MCF 10A (cell line): ENCODE measurements around the gene PTPRU. TPM values are rescaled to one million over a fixed set of nuclear protein-coding genes. Genes with fewer than 3 reads are reported as not detected.

ENCODE experiments used
- BruUV-seq: library from RNA; stranded (reverse); fragments of 400-500 nt; replicated peaks from 2 replicates; lab custom pipeline; 2021; lab: Mats Ljungman, UMichigan
- CTCF ChIA-PET: fragments of 300-600 bp; sonication (Branson Sonifier 250); formaldehyde crosslinking; extraction: SDS; loops from one replicate; lab custom pipeline; 2021; ENCODE audit warnings: antibody characterized with exemption, inconsistent platforms; lab: Yijun Ruan, JAX
- POLR2A ChIA-PET: fragments of 300-600, 350-650 bp; sonication (Branson Sonifier 250); formaldehyde crosslinking; extraction: SDS; loops from one replicate; lab custom pipeline; 2020; ENCODE audit warnings: antibody characterized with exemption, inconsistent platforms; lab: Yijun Ruan, JAX
- DNase-seq: peaks from one replicate; pipeline ENCODE4 v3.0.0-alpha.2; 2018; ENCODE audit not compliant: unreplicated experiment
- H3K27ac Mint-ChIP-seq: one replicate; pipeline ENCODE4 v1.8.0; 2022; ENCODE audit warnings: mild to moderate bottlenecking, low read depth, mixed read lengths; ENCODE audit not compliant: unreplicated experiment
- H3K27me3 Mint-ChIP-seq: one replicate; pipeline ENCODE4 v1.8.0; 2022; ENCODE audit warnings: mixed read lengths; ENCODE audit not compliant: insufficient read depth, unreplicated experiment
- H3K36me3 Mint-ChIP-seq: one replicate; pipeline ENCODE4 v1.8.0; 2022; ENCODE audit warnings: mild to moderate bottlenecking, moderate library complexity, mixed read lengths; ENCODE audit not compliant: insufficient read depth, unreplicated experiment
- H3K4me1 Mint-ChIP-seq: one replicate; pipeline ENCODE4 v1.8.0; 2022; ENCODE audit warnings: mixed read lengths; ENCODE audit not compliant: insufficient read depth, unreplicated experiment
- H3K4me3 Mint-ChIP-seq: one replicate; pipeline ENCODE4 v1.8.0; 2022; ENCODE audit warnings: mild to moderate bottlenecking, moderate library complexity, mixed read lengths; ENCODE audit not compliant: unreplicated experiment
- H3K9me3 Mint-ChIP-seq: one replicate; pipeline ENCODE4 v1.8.0; 2022; ENCODE audit warnings: mixed read lengths; ENCODE audit not compliant: unreplicated experiment
- CTCF ChIP-seq: fragments of 200-600 bp; IDR thresholded peaks from one replicate; pipeline ENCODE4 v1.8.0; 2022; ENCODE audit warnings: antibody characterized with exemption, mild to moderate bottlenecking; ENCODE audit not compliant: unreplicated experiment
- intact Hi-C: fragments of 100-400 bp; cut with micrococcal nuclease; formaldehyde crosslinking; loops from 2 replicates; pipeline ENCODE4 v1.14.1; 2022
- total RNA-seq: library from RNA; stranded (reverse); gene quantifications from 2 replicates; pipeline ENCODE4 v1.2.3, GENCODE V29; 2022

Gene PTPRU
- total RNA-seq, 1 experiment from 2014 or later, result 24.1 TPM

DNA sequence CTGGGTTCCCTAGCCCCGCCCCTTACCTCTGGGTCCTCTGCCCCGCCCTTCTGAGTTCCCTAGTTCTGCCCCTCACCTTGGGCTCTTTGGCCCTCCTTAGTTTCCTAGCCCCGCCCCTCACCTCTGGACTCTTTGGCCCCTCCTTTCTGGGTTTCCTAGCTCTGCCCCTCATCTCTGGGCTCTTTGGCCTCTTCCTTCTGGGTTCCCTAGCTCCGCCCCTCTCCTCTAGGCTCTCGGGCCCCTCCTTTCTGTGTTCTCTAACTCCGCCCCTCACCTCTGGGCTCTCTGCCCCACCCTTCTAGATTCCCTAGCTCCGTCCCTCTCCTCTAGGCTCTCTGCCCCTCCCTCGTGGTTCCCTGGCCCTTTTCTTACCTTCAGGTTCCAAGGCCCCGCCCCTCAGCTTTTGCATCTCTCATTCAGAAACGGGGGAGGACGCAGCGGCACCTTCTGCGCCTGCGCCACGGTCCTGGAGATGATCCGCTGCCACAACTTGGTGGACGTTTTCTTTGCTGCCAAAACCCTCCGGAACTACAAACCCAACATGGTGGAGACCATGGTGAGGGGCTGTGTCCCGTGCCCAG, 88.5 kb downstream of the PTPRU start:
- no peak overlapping the region for H3K27ac Mint-ChIP-seq
- ChIA-PET POLR2A (no interaction called here), CTCF (no interaction called here)
- intact Hi-C loops, result no loop called here
- BruUV-seq, result no TSS peak
- peak; percentile 21 for DNase-seq
- TF ChIP-seq CTCF, result no peak
- H3K27me3 Mint-ChIP-seq, result no peaks in the 10 kb centered on the region
- H3K9me3 Mint-ChIP-seq, result no peaks in the 10 kb centered on the region
- no peak overlapping the region for H3K4me3 Mint-ChIP-seq
- peaks cover 41% of the 10 kb centered on the region for H3K36me3 Mint-ChIP-seq
- peaks cover 8% of the 10 kb centered on the region for H3K4me1 Mint-ChIP-seq

DNA sequence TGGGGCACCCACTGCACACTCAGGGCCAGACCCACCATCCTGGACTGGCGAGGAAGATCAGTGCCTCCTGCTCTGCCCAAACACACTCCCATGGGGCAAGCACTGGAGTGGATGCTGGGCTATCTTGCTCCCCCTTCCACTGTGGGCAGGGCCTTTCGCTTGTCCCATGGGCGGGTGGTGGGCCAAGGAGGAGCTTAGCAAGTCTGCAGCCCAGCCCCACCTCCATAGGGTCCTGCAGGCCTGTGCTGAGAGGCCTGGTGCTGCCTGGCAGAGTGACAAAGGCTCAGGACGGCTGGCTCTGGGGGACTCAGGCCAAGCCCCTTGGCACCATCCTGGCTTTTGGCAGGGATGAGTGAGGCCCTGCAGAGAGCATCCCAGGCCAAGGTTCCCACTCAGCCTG, 89.4 kb downstream of the PTPRU start:
- no peaks in the 10 kb centered on the region for H3K9me3 Mint-ChIP-seq
- no peaks in the 10 kb centered on the region for H3K27me3 Mint-ChIP-seq
- intact Hi-C loops, result no loop called here
- no peak for DNase-seq
- H3K27ac Mint-ChIP-seq, result no peak overlapping the region
- POLR2A ChIA-PET, result no interaction called here
- TF ChIP-seq CTCF, result no peak
- H3K36me3 Mint-ChIP-seq, result peaks cover 36% of the 10 kb centered on the region
- CTCF ChIA-PET, result no interaction called here
- H3K4me3 Mint-ChIP-seq, result no peak overlapping the region
- no TSS peak for BruUV-seq
- H3K4me1 Mint-ChIP-seq, result peaks cover 8% of the 10 kb centered on the region

DNA sequence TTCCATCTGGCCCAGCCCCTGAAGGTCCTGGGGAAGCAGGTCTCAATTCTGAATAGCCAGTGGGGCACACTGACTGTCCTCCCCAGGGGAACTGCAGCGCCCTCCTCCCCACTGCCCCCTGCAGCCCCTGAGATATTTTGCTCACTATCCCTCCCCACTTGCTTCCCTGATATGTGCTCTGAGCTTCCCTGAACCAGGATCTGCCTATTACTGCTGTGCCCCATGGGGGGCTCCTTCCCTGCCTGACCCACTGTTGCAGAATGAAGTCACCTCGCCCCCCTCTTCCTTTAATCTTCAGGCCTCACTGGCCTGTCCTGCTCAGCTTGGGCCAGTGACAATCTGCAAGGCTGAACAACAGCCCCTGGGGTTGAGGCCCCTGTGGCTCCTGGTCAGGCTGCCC, 89.8 kb downstream of the PTPRU start:
- no peak for TF ChIP-seq CTCF
- H3K9me3 Mint-ChIP-seq, result no peaks in the 10 kb centered on the region
- no peak for DNase-seq
- no TSS peak for BruUV-seq
- intact Hi-C loops, result no loop called here
- H3K27ac Mint-ChIP-seq, result no peak overlapping the region
- peaks cover 31% of the 10 kb centered on the region for H3K36me3 Mint-ChIP-seq
- H3K4me3 Mint-ChIP-seq, result no peak overlapping the region
- H3K27me3 Mint-ChIP-seq, result no peaks in the 10 kb centered on the region
- H3K4me1 Mint-ChIP-seq, result peaks cover 8% of the 10 kb centered on the region
- ChIA-PET POLR2A (no interaction called here), CTCF (no interaction called here)

GRCh38 chr1:29327223-29327935, 91.1 kb downstream of the PTPRU start:
- CTCF ChIA-PET, result interaction anchor here (0.7 kb wide), 1 partner anchor 38 kb away, joined by 3 read pairs; no protein-coding TSS in a partner anchor
- peaks cover 27% of the 10 kb centered on the region for H3K36me3 Mint-ChIP-seq
- H3K27me3 Mint-ChIP-seq, result no peaks in the 10 kb centered on the region
- H3K4me1 Mint-ChIP-seq, result peaks cover 8% of the 10 kb centered on the region
- no peak for TF ChIP-seq CTCF
- intact Hi-C loops, result no loop called here
- H3K9me3 Mint-ChIP-seq, result no peaks in the 10 kb centered on the region
- H3K4me3 Mint-ChIP-seq, result no peak overlapping the region
- H3K27ac Mint-ChIP-seq, result no peak overlapping the region
- DNase-seq, result no peak
- no TSS peak for BruUV-seq
- POLR2A ChIA-PET, result no interaction called here
